GM20431 (cell line): Measurements from ENCODE around the gene CNTNAP5.

Source experiments
- in situ Hi-C: fragments of 300-500 bp; cut with MseI, MboI; formaldehyde crosslinking; loops from one replicate; pipeline ENCODE4 v1.15.0; 2020; ENCODE audit warnings: low sequenced_read_pairs; ENCODE audit not compliant: unreplicated experiment

CNTNAP5 gene

GRCh38 chr2:124050833-124051497 lies 25.9 kb downstream of the CNTNAP5 start:
- in situ Hi-C loops, result no loop called here

DNA sequence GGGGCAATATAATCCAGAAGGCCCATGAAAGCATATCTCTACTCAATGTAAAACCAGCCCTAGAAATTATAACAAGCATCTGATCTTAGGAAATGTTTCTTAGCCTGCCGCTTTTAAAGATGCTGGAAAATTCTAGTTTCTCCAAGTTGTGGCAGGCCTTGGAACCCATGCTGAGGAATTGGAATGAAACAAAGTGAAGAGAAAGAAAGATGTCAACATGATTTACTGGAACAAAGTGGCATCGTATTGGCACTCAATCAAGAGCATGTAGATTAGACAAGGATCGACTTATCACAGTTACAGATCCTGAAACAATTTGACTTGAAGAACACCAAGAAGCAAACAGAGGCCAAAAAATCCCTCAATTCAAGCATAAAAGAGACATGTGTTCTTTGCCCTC lies 28.7 kb downstream of the CNTNAP5 start:
- in situ Hi-C loops, result no loop called here

DNA sequence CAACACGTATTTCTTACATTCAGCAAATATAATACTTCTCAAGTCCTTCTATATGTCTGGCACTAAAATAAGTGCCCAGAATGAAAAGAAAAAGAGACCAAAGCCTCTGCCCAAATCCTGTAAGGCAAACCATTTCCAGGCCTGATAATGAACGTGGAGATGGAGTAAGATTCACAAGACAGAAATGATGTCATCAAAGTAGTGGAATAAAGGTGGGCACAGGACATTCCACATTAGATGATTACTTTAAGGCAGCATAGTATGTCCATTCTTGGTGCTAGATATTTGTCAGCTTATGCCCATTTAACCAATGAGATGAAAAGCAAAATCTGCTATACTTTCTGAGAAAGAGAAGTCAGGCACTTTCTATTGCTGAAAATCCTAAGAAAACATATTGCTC lies 38.5 kb downstream of the CNTNAP5 start:
- in situ Hi-C loops, result no loop called here

DNA sequence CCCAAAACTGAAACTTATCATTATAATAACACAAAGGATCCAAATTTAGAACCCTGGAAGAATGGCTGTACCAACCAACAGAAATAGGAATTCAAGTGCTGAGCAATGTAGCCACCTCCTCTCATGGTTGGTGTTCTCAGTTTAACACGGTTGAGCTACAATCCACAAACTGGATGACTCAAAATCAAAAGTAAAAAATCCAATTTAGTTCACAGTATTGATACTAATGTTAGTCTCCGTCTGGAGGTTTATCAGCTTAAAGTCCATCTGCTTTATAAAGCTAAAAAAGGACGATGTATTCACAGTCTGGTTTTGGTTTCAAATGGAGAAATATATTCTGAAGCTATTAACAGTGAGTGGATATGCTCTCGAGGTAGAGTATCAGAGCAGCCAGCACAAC lies 40.5 kb downstream of the CNTNAP5 start:
- in situ Hi-C loops, result no loop called here

DNA sequence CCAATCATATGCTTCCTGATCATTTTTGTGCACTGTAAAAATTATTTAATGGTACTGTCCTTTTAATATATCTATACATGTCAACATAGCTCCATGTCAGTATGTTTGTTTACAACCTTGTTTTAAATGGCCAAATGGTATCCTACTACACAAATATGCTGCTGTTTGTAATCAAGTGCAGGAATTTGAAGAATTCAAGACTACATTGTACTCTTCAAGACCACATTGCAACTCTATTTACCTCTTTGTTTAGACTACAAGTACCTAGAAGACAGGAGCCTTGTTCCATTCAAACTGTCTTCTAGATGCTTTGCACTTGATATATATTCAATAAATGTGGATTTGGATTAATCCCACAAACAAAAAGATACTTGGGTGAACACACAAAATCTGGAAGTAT lies 41.7 kb downstream of the CNTNAP5 start:
- in situ Hi-C loops, result no loop called here

- in situ Hi-C loops, result no loop called here
These were observed 54.0 kb downstream of the CNTNAP5 start for GRCh38 chr2:124079045-124079444.

- in situ Hi-C loops, result no loop called here
These were observed 55.4 kb downstream of the CNTNAP5 start for GRCh38 chr2:124080281-124081153.

DNA sequence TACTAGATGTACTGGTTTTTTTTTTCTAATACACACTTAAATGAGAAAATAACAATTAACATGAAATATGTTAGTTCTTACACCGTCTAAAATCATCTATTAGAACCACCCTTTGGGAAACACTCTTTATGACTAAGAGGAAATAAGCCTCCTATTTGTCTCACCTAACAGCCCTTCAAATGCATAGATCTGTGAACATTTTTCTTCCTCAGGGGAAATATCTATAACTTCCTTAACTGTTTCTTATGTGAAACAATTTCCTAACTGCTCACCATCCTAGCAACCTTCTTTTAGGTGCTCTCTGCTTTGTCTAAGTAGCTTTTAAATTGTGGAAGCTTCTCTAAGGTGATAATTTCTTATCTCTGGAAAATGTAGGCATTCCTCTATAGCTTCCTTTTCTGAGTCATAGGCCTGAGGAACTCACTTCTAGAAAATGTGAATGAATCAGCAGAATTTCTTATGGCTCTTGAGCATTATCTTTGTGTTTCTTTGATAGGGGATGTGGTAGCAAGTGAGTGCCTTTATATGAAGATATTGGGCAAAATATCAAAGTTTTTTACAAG lies 56.1 kb downstream of the CNTNAP5 start:
- in situ Hi-C loops, result no loop called here

- in situ Hi-C loops, result no loop called here
These were observed 63.5 kb downstream of the CNTNAP5 start for GRCh38 chr2:124088616-124089015.

DNA sequence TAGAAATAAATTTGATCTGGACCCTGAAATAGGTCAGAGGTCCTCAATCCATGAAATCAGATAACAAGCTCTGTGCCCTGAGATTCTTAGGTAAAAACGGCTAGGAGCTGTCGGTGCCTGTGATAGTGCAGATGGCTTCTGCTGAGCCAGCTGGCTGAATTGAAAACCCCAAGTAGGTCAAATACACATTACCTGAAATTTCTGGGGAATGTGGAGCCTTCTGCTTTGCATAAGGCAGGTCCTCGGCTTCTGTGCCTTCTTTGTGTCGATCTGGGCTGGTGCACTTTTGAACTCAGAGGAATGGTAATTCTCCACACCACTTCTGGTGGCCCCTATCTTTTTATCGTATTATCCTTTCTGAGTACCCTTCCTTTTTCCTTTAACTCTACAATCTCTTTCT lies 66.6 kb downstream of the CNTNAP5 start:
- in situ Hi-C loops, result no loop called here

- in situ Hi-C loops, result no loop called here
These were observed 67.6 kb downstream of the CNTNAP5 start for GRCh38 chr2:124092651-124093050.

GRCh38 chr2:124104914-124105313 lies 79.8 kb downstream of the CNTNAP5 start:
- in situ Hi-C loops, result no loop called here

DNA sequence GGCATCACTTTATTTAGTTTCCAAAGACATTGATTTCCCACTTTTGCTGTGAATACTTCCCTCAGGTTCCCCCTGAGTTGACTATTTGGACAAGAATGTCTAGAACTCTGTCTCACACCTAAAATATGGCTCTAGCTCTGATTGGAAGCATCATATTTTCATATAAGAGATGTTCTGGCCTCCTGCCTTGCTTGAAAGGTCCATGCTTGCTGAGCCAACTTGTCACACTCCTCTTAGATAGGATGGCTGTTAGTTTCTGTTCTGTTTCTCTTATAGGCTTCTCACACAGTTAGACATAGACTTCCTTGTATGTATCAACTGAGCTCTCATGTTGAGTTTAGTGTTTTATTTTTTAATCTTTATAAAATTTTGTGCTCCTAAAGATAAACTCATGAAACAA lies 87.1 kb downstream of the CNTNAP5 start:
- in situ Hi-C loops, result no loop called here

DNA sequence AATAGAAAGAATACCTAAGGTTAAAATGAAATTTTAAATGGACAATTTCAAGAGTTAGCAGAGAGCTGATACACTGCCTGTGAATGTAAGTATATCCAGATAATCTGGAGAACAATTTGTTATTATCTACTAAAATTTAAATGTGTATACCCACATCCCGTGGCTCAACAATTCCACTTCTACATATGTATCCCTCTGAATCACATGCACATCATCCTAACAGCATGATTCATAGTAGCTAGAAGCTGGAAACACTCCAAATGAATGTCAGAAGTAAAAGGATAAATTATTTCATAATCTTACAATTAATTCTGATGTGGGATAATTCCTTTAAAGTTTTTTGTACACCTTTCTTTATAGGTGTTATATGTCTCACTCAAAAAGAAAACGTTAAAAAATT lies 87.9 kb downstream of the CNTNAP5 start:
- in situ Hi-C loops, result no loop called here

- in situ Hi-C loops, result no loop called here
These were observed 95.2 kb downstream of the CNTNAP5 start for GRCh38 chr2:124120246-124120645.

- in situ Hi-C loops, result no loop called here
These were observed 96.0 kb downstream of the CNTNAP5 start for GRCh38 chr2:124121106-124121505.

DNA sequence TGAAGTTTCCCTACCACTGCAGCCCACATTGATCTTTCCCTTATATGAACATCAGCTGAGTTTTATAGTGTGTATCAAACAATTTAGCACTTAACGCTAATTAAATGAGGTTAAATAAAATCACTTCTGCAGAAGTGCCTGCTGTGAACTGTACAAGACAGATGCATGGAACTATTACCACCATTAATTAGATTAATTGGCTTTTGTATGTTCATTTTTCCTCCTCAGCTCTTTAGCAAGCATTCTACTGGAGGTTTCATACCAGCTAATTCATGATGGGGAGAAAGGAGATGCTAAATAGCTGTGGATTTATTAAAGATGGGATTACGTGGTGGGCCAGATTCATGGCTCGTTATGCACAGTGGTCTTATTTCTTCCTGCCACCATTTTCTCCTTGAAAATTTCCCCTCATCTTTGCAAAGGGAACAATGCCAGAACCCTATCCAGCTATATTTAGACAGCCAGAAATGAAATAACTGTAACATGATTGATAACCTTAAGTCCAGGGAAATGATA lies 96.7 kb downstream of the CNTNAP5 start:
- in situ Hi-C loops, result no loop called here

DNA sequence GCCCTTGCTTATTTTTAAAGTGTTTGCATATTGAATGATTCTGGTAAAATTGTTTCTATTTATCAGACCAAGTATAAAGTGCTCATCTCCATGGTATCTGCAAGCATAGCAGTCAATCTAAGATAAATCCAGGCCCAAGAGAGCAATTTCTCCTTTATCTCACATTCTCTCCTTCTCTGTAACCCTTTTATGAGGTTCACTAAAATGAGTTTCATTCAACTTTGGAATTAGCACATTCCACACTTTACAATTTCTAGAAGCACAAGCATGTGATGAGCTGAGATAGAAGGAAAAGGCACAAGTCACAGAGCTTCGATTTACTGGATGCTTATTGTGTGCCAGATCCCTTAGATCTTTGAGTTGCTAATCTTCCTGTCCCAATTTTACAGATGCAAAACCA lies 97.3 kb downstream of the CNTNAP5 start:
- in situ Hi-C loops, result no loop called here

DNA sequence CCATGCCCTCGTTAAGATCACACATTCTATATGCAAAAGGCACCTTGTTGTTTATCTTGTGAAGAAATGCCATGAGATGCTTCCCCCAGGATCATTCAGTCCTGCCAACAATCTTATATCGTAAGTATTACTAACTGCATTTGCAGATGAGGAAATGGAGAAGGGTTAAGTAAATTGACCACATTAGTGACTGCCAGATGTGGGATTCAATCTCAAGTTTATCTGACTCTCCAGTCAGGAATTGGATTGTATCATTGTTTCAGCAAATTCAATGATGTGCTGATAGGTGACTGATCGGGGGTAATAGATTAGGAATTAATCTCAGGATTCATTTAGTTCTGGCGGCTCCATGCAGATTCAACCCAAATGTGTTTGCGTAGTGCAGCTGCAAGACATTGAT lies 106.2 kb downstream of the CNTNAP5 start:
- in situ Hi-C loops, result no loop called here

DNA sequence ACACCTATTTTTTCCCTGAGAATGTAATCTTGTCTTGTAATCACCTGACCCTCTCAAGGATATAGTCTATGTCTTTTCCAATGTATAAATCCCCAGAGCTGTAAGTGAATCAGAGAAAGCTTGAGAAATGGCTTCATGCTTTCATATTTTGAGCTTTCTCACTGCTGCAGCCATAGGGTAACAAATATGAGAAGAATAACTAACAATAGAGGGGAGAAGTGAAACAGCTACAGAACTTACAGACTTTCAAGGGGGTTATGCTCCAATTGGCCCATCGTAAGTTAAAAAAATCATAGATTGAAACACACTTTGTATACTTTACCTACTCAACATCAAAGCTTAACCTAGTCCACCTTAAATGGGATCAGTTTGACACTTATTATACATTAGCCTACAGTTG lies 111.0 kb downstream of the CNTNAP5 start:
- in situ Hi-C loops, result no loop called here

GRCh38 chr2:124138076-124138475 lies 113.0 kb downstream of the CNTNAP5 start:
- in situ Hi-C loops, result no loop called here
